RWPE2 (cell line): ENCODE results near the gene PRR5L.

Experiments used
- ATAC-seq: fragments of 200-7000 bp; cut with Tn5 transposase; 3 replicates; pipeline ENCODE4 v1.9.1; 2021; ENCODE audit warnings: low read depth
- DNase-seq: peaks from one replicate; pipeline ENCODE4 v3.0.0-alpha.2; 2020; ENCODE audit warnings: low spot score
- H3K27ac ChIP-seq: fragments of 450-650 bp; 2 replicates; pipeline ENCODE4 v1.5.1; 2017; ENCODE audit warnings: mild to moderate bottlenecking; ENCODE audit not compliant: poor library complexity, severe bottlenecking
- H3K27me3 ChIP-seq: fragments of 250-450 bp; sonication (Bioruptor Pico); 2 replicates; pipeline ENCODE4 v1.5.1; 2021; ENCODE audit warnings: mild to moderate bottlenecking, moderate library complexity; ENCODE audit not compliant: insufficient read depth, poor library complexity, severe bottlenecking
- H3K36me3 ChIP-seq: fragments of 250-450 bp; sonication (Bioruptor Pico); 2 replicates; pipeline ENCODE4 v1.5.1; 2020; ENCODE audit warnings: low read depth, mild to moderate bottlenecking, moderate library complexity
- H3K4me1 ChIP-seq: fragments of 250-450 bp; sonication (Bioruptor Pico); 2 replicates; pipeline ENCODE4 v1.5.1; 2021; ENCODE audit warnings: mild to moderate bottlenecking, moderate library complexity; ENCODE audit not compliant: insufficient read depth, poor library complexity, severe bottlenecking
- H3K4me3 ChIP-seq: fragments of 250-450 bp; sonication (Bioruptor Pico); 2 replicates; pipeline ENCODE4 v1.5.1; 2021; ENCODE audit warnings: mild to moderate bottlenecking, moderate library complexity; ENCODE audit not compliant: severe bottlenecking
- H3K9me3 ChIP-seq: fragments of 250-450 bp; sonication (Bioruptor Pico); 2 replicates; pipeline ENCODE4 v1.5.1; 2021; ENCODE audit warnings: mild to moderate bottlenecking, moderate library complexity; ENCODE audit not compliant: severe bottlenecking
- CTCF ChIP-seq: fragments of 450-650 bp; IDR thresholded peaks from one replicate; pipeline ENCODE4 v1.5.1; 2017; ENCODE audit warnings: mild to moderate bottlenecking, moderate library complexity; ENCODE audit not compliant: poor library complexity, severe bottlenecking

The PRR5L gene

GRCh38 chr11:36268337-36268985 lies 27.6 kb upstream of the PRR5L start:
- TF ChIP-seq CTCF, result no peak
- ATAC-seq (no peak), DNase-seq (no peak)
- H3K27ac ChIP-seq, result no peak overlapping the region
- H3K4me1 ChIP-seq, result no peaks in the 10 kb centered on the region
- no peaks in the 10 kb centered on the region for H3K27me3 ChIP-seq
- H3K4me3 ChIP-seq, result no peak overlapping the region
- no peaks in the 10 kb centered on the region for H3K9me3 ChIP-seq
- H3K36me3 ChIP-seq, result no peaks in the 10 kb centered on the region; the same call in 1 of the 2 replicates

- no peaks in the 10 kb centered on the region for H3K9me3 ChIP-seq
- no peak for TF ChIP-seq CTCF
Observed at GRCh38 chr11:36270701-36271100, 25.4 kb upstream of the PRR5L start.

GRCh38 chr11:36271794-36272407 lies 24.2 kb upstream of the PRR5L start:
- Histone ChIP-seq H3K4me1 (no peaks in the 10 kb centered on the region), H3K27me3 (no peaks in the 10 kb centered on the region), H3K9me3 (no peaks in the 10 kb centered on the region), H3K36me3 (no peaks in the 10 kb centered on the region; the same call in 1 of the 2 replicates), H3K4me3 (no peak overlapping the region), H3K27ac (no peak overlapping the region)
- DNase-seq, result no peak
- ATAC-seq, result no peak; the same call in 2 of the 3 replicates
- TF ChIP-seq CTCF, result no peak

More at GRCh38 chr11:36270701-36271100, 25.4 kb upstream of the PRR5L start:
- no peaks in the 10 kb centered on the region; the same call in 1 of the 2 replicates for H3K36me3 ChIP-seq
- no peak overlapping the region for H3K4me3 ChIP-seq
- no peaks in the 10 kb centered on the region for H3K27me3 ChIP-seq
- H3K4me1 ChIP-seq, result no peaks in the 10 kb centered on the region
- ATAC-seq (no peak), DNase-seq (no peak)
- no peak overlapping the region for H3K27ac ChIP-seq

GRCh38 chr11:36273110-36273509 lies 23.0 kb upstream of the PRR5L start:
- DNase-seq, result no peak
- no peak overlapping the region for H3K4me3 ChIP-seq
- no peaks in the 10 kb centered on the region for H3K4me1 ChIP-seq
- no peaks in the 10 kb centered on the region for H3K27me3 ChIP-seq
- TF ChIP-seq CTCF, result no peak
- ATAC-seq, result no peak
- H3K36me3 ChIP-seq, result no peaks in the 10 kb centered on the region; the same call in 1 of the 2 replicates
- H3K27ac ChIP-seq, result no peak overlapping the region
- H3K9me3 ChIP-seq, result no peaks in the 10 kb centered on the region

GRCh38 chr11:36274414-36274813 lies 21.7 kb upstream of the PRR5L start:
- no peaks in the 10 kb centered on the region; the same call in none of the 2 replicates for H3K36me3 ChIP-seq
- H3K4me3 ChIP-seq, result no peak overlapping the region
- ATAC-seq (no peak), DNase-seq (no peak)
- no peak overlapping the region for H3K27ac ChIP-seq
- H3K4me1 ChIP-seq, result no peaks in the 10 kb centered on the region
- TF ChIP-seq CTCF, result no peak
- no peaks in the 10 kb centered on the region for H3K27me3 ChIP-seq
- H3K9me3 ChIP-seq, result no peaks in the 10 kb centered on the region
